NOMO-1 treated with DMSO at 0.1 percent for 48 hours (cell line): ENCODE measurements around the gene RSPRY1.

ENCODE experiments used
- DNase-seq: peaks from one replicate; lab custom pipeline; 2025; ENCODE audit not compliant: unreplicated experiment; lab: John Stamatoyannopoulos, UW

Gene RSPRY1

DNA sequence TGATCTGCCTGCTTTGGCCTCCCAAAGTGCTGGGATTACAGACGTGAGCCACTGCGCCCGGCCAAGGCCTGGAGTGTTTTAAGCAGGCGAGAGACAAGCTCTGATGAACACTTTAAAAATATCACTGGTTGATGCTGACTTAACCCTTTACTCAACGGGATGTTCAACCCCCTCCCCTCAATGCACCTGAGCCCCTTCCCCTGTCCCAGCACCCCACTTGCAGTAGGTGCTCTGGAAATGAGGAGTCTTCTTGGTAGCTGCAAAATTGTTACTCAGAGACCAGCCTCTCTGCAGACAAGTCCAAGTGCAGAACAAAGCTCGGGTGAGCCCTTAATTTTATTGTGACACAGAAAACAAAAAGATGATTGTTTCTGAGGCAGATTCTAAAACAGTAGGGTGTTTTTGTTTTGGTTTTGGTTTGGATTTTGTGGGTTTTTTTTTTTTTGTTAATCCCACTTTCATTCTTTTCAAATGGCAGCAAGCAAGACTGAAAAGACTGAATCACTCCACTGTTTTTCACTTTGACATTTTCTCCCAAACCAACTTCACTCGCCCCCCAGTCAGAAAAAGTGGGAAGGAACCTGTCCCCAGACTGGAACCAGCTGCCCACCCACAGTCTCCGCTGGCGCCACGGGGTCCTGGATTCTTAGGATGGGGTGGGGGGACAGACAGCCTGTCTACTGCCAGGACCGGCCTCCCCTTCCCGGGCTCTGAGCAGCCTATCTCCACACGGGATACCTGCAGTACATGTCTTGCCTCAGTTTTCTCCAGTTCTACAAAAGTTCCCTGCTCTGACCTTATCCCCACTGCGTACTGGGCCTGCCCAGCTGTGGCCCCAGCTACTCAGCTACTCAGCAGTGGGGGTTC, 103.5 kb downstream of the RSPRY1 start:
- no peak for DNase-seq
